IMR-90 (cell line): ENCODE data around the gene CAMTA1. TPM values are rescaled to one million over a fixed set of nuclear protein-coding genes. Genes with fewer than 3 reads are reported as not detected.
A peak's percentile ranks its signal among the peaks of the same experiment; 100 is the strongest.

ENCODE experiments used
- ATAC-seq: fragments of 200-7000 bp; cut with Tn5 transposase; 2 replicates; pipeline ENCODE4 v1.9.1; 2020; ENCODE audit warnings: low read depth, mild to moderate bottlenecking, moderate library complexity
- BruUV-seq: library from RNA; stranded (reverse); fragments of 400-500 nt; replicated peaks from 2 replicates; lab custom pipeline; 2021; lab: Mats Ljungman, UMichigan
- CTCF ChIA-PET: fragments of 300-600 bp; formaldehyde crosslinking; extraction: SDS; loops from one replicate; lab custom pipeline; 2021; ENCODE audit warnings: antibody characterized with exemption; lab: Yijun Ruan, JAX
- POLR2A ChIA-PET: fragments of 300-600 bp; sonication (Branson Sonifier 250); formaldehyde crosslinking; loops from one replicate; lab custom pipeline; 2022; ENCODE audit warnings: antibody characterized with exemption; ENCODE audit not compliant: unreplicated experiment; lab: Charles Lee
- DNase-seq: peaks from one replicate; pipeline ENCODE4 v3.0.0; 2013
- H2AFZ ChIP-seq: replicated peaks from 2 replicates; pipeline ENCODE3; 2013; ENCODE audit warnings: low read length, mild to moderate bottlenecking; ENCODE audit not compliant: poor library complexity
- H2AK5ac ChIP-seq: 2 replicates; pipeline ENCODE4 v1.6.1; 2013; ENCODE audit warnings: low read depth, low read length, inconsistent platforms
- H2AK9ac ChIP-seq: replicated peaks from 2 replicates; pipeline ENCODE3; 2013; ENCODE audit warnings: mild to moderate bottlenecking, low read depth, low read length, moderate library complexity; ENCODE audit not compliant: poor library complexity
- H2BK120ac ChIP-seq: 2 replicates; pipeline ENCODE4 v1.6.1; 2013; ENCODE audit warnings: low read depth, low read length, inconsistent platforms
- H2BK15ac ChIP-seq: 3 replicates; pipeline ENCODE4 v1.6.1; 2013; ENCODE audit warnings: low read depth, low read length, inconsistent platforms
- H2BK20ac ChIP-seq: 2 replicates; pipeline ENCODE4 v1.6.1; 2013; ENCODE audit warnings: low read depth, mild to moderate bottlenecking, inconsistent platforms, low read length, moderate library complexity
- H2BK5ac ChIP-seq: 2 replicates; pipeline ENCODE4 v1.6.1; 2013; ENCODE audit warnings: mild to moderate bottlenecking, low read depth, low read length, inconsistent platforms; ENCODE audit not compliant: poor library complexity, severe bottlenecking
- H3K14ac ChIP-seq: replicated peaks from 2 replicates; pipeline ENCODE4 v1.6.1; 2013; ENCODE audit warnings: low read depth, low read length, inconsistent platforms
- H3K18ac ChIP-seq: 2 replicates; pipeline ENCODE4 v1.6.1; 2013; ENCODE audit warnings: low read depth, low read length, control low read depth
- H3K23ac ChIP-seq: 2 replicates; pipeline ENCODE4 v1.6.1; 2013; ENCODE audit warnings: low read depth, low read length, inconsistent platforms
- H3K27ac ChIP-seq: 2 replicates; pipeline ENCODE4 v1.5.1; 2013; ENCODE audit warnings: mild to moderate bottlenecking, control low read depth, low read length; ENCODE audit not compliant: insufficient read depth
- H3K27me3 ChIP-seq: 2 replicates; pipeline ENCODE4 v1.6.1; 2013; ENCODE audit warnings: low read length; ENCODE audit not compliant: control insufficient read depth, insufficient read depth
- H3K36me3 ChIP-seq: 2 replicates; pipeline ENCODE4 v1.6.1; 2013; ENCODE audit warnings: low read length, mixed read lengths; ENCODE audit not compliant: control insufficient read depth, insufficient read depth
- H3K4ac ChIP-seq: 2 replicates; pipeline ENCODE4 v1.6.1; 2013; ENCODE audit warnings: low read depth, low read length, inconsistent platforms
- H3K4me1 ChIP-seq: 2 replicates; pipeline ENCODE4 v1.6.1; 2013; ENCODE audit warnings: low read length, mixed read lengths; ENCODE audit not compliant: control insufficient read depth, insufficient read depth
- H3K4me2 ChIP-seq: 2 replicates; pipeline ENCODE4 v1.6.1; 2013; ENCODE audit warnings: low read depth, mild to moderate bottlenecking, control low read depth, low read length, moderate library complexity
- H3K4me3 ChIP-seq: 2 replicates; pipeline ENCODE4 v1.5.1; 2013; ENCODE audit warnings: low read depth, mild to moderate bottlenecking, control low read depth, low read length, moderate library complexity; ENCODE audit not compliant: insufficient read depth
- H3K56ac ChIP-seq: 2 replicates; pipeline ENCODE4 v1.6.1; 2013; ENCODE audit warnings: low read length, inconsistent platforms; ENCODE audit not compliant: insufficient read depth; ENCODE audit errors: extremely low read depth
- H3K79me1 ChIP-seq, 2 experiments: 2 replicates each; pipeline ENCODE4 v1.6.1; 2013; ENCODE audit warnings: low read length in 2 of 2, inconsistent platforms in 1 of 2, low read depth in 1 of 2
- H3K9ac ChIP-seq: 2 replicates; pipeline ENCODE4 v1.6.1; 2013; ENCODE audit warnings: low read depth, low read length, control low read depth
- H3K9me1 ChIP-seq: 2 replicates; pipeline ENCODE4 v1.6.1; 2013; ENCODE audit warnings: low read length, inconsistent platforms; ENCODE audit not compliant: insufficient read depth
- H3K9me3 ChIP-seq: 2 replicates; pipeline ENCODE4 v1.6.1; 2013; ENCODE audit warnings: low read length; ENCODE audit not compliant: control insufficient read depth, insufficient read depth
- H4K20me1 ChIP-seq: 2 replicates; pipeline ENCODE4 v1.6.1; 2013; ENCODE audit warnings: low read length, inconsistent platforms; ENCODE audit not compliant: insufficient read depth
- H4K5ac ChIP-seq: 2 replicates; pipeline ENCODE4 v1.6.1; 2013; ENCODE audit warnings: mild to moderate bottlenecking, low read depth, low read length, control low read depth
- H4K8ac ChIP-seq, 2 experiments: 2 replicates each; pipeline ENCODE4 v1.6.1; 2013; ENCODE audit warnings: low read depth in 2 of 2, low read length in 2 of 2, control low read depth in 1 of 2, inconsistent platforms in 1 of 2
- H4K91ac ChIP-seq: 2 replicates; pipeline ENCODE4 v1.6.1; 2013; ENCODE audit warnings: low read depth, low read length, inconsistent platforms; ENCODE audit not compliant: insufficient read depth
- CEBPB ChIP-seq: IDR thresholded peaks from 2 replicates; pipeline ENCODE4 v1.6.1; 2012; ENCODE audit warnings: low read depth, low read length, improper control_type of control experiment
- CHD1 ChIP-seq: IDR thresholded peaks from 2 replicates; pipeline ENCODE4 v1.6.1; 2012; ENCODE audit warnings: low read depth, low read length, improper control_type of control experiment
- MAZ ChIP-seq: IDR thresholded peaks from 2 replicates; pipeline ENCODE4 v1.6.1; 2012; ENCODE audit warnings: low read depth, mild to moderate bottlenecking, low read length, improper control_type of control experiment, moderate library complexity, borderline replicate concordance
- MXI1 ChIP-seq: IDR thresholded peaks from 2 replicates; pipeline ENCODE4 v1.6.1; 2012; ENCODE audit warnings: low read depth, mild to moderate bottlenecking, low read length, moderate library complexity, borderline replicate concordance
- RAD21 ChIP-seq: IDR thresholded peaks from 2 replicates; pipeline ENCODE4 v1.6.1; 2012; ENCODE audit warnings: low read length, improper control_type of control experiment
- RCOR1 ChIP-seq: IDR thresholded peaks from 2 replicates; pipeline ENCODE4 v1.6.1; 2012; ENCODE audit warnings: mild to moderate bottlenecking, low read length, improper control_type of control experiment; ENCODE audit not compliant: insufficient replicate concordance
- RFX5 ChIP-seq: IDR thresholded peaks from 2 replicates; pipeline ENCODE4 v1.8.0; 2012; ENCODE audit warnings: low read depth, mild to moderate bottlenecking, low read length, moderate library complexity
- whole genome bisulfite sequencing, 2 experiments: methylation state at CpG; one replicate each; pipeline versions ENCODE4 v1.1.5 to v1.1.7; 2013; ENCODE audit warnings: missing lambda C conversion rate in 2 of 2; ENCODE audit not compliant: insufficient read length in 1 of 2; ENCODE audit errors: extremely low coverage in 2 of 2; 5-methylcytosine and 5-hydroxymethylcytosine counted together
- dilution Hi-C: fragments of 300-500 bp; cut with HindIII; formaldehyde crosslinking; loops from one replicate; pipeline ENCODE4 v1.14.3; 2018; ENCODE audit warnings: low sequenced_read_pairs; ENCODE audit not compliant: unreplicated experiment
- in situ Hi-C: fragments of 300-500 bp; cut with MboI; formaldehyde crosslinking; loops from 3 replicates; pipeline ENCODE4 v1.14.3; 2019; ENCODE audit warnings: low sequenced_read_pairs, inconsistent platforms, mixed read lengths
- intact Hi-C: fragments of 100-400 bp; cut with micrococcal nuclease; formaldehyde crosslinking; loops from 2 replicates; pipeline ENCODE4 v1.10.0; 2022
- polyA plus RNA-seq, 3 experiments: library from polyadenylated mRNA; depleted of rRNA; stranded (reverse); fragments of >200 nt; gene quantifications; 2 replicates each; pipeline ENCODE4 v1.2.3, GENCODE V29; 2012; ENCODE audit warnings: low replicate concordance in 1 of 3
- total RNA-seq: library from RNA; depleted of rRNA; stranded (reverse); fragments of >200 nt; gene quantifications from 2 replicates; pipeline ENCODE4 v1.2.3, GENCODE V29; 2012
- TF ChIP-seq, protein P1 (sequence below): conservative IDR thresholded peaks from 2 replicates; pipeline ENCODE4 v1.5.1; 2012; ENCODE audit warnings: mild to moderate bottlenecking, low read depth, low read length, improper control_type of control experiment
- TF ChIP-seq, protein P2 (sequence below): fragments of 150-350 bp; IDR thresholded peaks from 2 replicates; pipeline ENCODE4 v1.6.1; 2016; ENCODE audit warnings: low read depth, mild to moderate bottlenecking, low read length, moderate library complexity, borderline replicate concordance
- TF ChIP-seq, protein P3 (sequence below): fragments of 150-350 bp; IDR thresholded peaks from 2 replicates; pipeline ENCODE4 v1.6.1; 2017; ENCODE audit warnings: mild to moderate bottlenecking, antibody characterized with exemption, low read length, low read depth

The CAMTA1 gene
- total and polyA plus RNA-seq, 2 of the 4 experiments (the other 2 are of a cell fraction): 35.5 to 74.3 TPM

DNA sequence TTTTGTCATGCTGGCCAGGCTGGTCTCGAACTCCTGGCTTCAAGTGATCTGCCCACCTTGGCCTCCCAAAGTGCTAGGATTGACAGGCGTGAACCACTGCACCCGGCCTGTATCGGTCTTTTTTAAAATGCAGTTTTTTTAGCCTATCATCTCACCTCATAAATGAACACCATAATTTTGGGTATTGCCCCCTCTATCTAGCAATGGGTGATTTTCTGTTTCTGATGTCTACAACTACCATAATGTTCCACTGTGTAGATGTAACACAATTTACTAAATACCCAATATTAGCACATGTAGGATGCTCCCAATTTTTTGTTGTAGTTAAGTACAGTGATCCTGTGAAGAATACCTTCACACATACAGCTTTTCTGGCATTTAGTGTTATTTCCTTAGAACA is 2.0 kb upstream of the CAMTA1 start:
- Histone ChIP-seq H3K9ac (no peak overlapping the region), H2AK9ac (no peak overlapping the region), H3K9me1 (peaks cover 10% of the 10 kb centered on the region), H3K4ac (no peak overlapping the region), H2BK120ac (no peak overlapping the region), H4K8ac (no peak overlapping the region), H3K27me3 (no peaks in the 10 kb centered on the region), H2BK15ac (no peak overlapping the region), H3K4me1 (peaks cover 3% of the 10 kb centered on the region), H3K18ac (no peak overlapping the region), H4K91ac (no peak overlapping the region), H3K36me3 (no peaks in the 10 kb centered on the region; the same call in 1 of the 2 replicates), H2BK5ac (no peak overlapping the region), H3K14ac (no peak overlapping the region), H3K56ac (no peak overlapping the region), H2BK20ac (no peak overlapping the region), H3K27ac (no peak overlapping the region), H3K23ac (no peak overlapping the region), H2AFZ (no peak overlapping the region), H3K4me3 (no peak overlapping the region), H3K9me3 (no peaks in the 10 kb centered on the region), H4K5ac (no peak overlapping the region), H2AK5ac (no peak overlapping the region), H3K4me2 (peak overlapping the region; percentile 6; the same call in 1 of the 2 replicates), H3K79me1 (peaks cover 17 to 25% of the 10 kb centered on the region in 2 experiments), H4K20me1 (peaks cover 19% of the 10 kb centered on the region; the same call in 1 of the 2 replicates)
- no TSS peak for BruUV-seq
- dilution Hi-C loops (no loop called here), intact Hi-C loops (no loop called here), in situ Hi-C loops (no loop called here)
- ATAC-seq: no peak
- WGBS, 2 experiments: no CpG with 5 or more reads among the region's 4 CpGs
- TF ChIP-seq, protein P1, sequence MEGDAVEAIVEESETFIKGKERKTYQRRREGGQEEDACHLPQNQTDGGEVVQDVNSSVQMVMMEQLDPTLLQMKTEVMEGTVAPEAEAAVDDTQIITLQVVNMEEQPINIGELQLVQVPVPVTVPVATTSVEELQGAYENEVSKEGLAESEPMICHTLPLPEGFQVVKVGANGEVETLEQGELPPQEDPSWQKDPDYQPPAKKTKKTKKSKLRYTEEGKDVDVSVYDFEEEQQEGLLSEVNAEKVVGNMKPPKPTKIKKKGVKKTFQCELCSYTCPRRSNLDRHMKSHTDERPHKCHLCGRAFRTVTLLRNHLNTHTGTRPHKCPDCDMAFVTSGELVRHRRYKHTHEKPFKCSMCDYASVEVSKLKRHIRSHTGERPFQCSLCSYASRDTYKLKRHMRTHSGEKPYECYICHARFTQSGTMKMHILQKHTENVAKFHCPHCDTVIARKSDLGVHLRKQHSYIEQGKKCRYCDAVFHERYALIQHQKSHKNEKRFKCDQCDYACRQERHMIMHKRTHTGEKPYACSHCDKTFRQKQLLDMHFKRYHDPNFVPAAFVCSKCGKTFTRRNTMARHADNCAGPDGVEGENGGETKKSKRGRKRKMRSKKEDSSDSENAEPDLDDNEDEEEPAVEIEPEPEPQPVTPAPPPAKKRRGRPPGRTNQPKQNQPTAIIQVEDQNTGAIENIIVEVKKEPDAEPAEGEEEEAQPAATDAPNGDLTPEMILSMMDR: no peak; the same call in 1 of the 2 replicates
- TF ChIP-seq MAZ (no peak), RAD21 (no peak), CEBPB (no peak), RCOR1 (no peak), CHD1 (no peak), MXI1 (no peak), RFX5 (no peak)
- TF ChIP-seq, protein P2, sequence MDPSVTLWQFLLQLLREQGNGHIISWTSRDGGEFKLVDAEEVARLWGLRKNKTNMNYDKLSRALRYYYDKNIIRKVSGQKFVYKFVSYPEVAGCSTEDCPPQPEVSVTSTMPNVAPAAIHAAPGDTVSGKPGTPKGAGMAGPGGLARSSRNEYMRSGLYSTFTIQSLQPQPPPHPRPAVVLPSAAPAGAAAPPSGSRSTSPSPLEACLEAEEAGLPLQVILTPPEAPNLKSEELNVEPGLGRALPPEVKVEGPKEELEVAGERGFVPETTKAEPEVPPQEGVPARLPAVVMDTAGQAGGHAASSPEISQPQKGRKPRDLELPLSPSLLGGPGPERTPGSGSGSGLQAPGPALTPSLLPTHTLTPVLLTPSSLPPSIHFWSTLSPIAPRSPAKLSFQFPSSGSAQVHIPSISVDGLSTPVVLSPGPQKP: no peak
- TF ChIP-seq, protein P3, sequence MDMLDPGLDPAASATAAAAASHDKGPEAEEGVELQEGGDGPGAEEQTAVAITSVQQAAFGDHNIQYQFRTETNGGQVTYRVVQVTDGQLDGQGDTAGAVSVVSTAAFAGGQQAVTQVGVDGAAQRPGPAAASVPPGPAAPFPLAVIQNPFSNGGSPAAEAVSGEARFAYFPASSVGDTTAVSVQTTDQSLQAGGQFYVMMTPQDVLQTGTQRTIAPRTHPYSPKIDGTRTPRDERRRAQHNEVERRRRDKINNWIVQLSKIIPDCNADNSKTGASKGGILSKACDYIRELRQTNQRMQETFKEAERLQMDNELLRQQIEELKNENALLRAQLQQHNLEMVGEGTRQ: no peak
- DNase-seq: no peak
- ChIA-PET CTCF (no interaction called here), POLR2A (no interaction called here)
